Activated T-helper 1 cell treated with anti-CD3 and anti-CD28 coated beads, Interleukin-12 subunit alpha, Interleukin-12 subunit beta, Interleukin-2, Interleukin-4 antibody, amounts not matched to agents 30 ng/mL and 10 ng/mL and 1 ng/mL, durations not matched to agents 14 hours and 24 hours and 36 hours (primary cell): ENCODE measurements around the gene KRTAP4-4. TPM values are rescaled to one million over a fixed set of nuclear protein-coding genes. Genes with fewer than 3 reads are reported as not detected.
"Not testable (repeated sequence)": the region's sequence is repeated elsewhere in the genome, so short reads cannot be mapped to it uniquely, and the experiment has no call there.

Source experiments
- DNase-seq: peaks from one replicate; pipeline ENCODE4 v3.0.0; 2021; ENCODE audit warnings: low spot score
- H3K27ac Mint-ChIP-seq: one replicate; pipeline ENCODE4 v1.8.0; 2021; ENCODE audit warnings: mild to moderate bottlenecking, mixed read lengths
- H3K27me3 Mint-ChIP-seq: one replicate; pipeline ENCODE4 v1.8.0; 2022; ENCODE audit warnings: mild to moderate bottlenecking, moderate library complexity, mixed read lengths; ENCODE audit not compliant: insufficient read depth
- H3K36me3 Mint-ChIP-seq: one replicate; pipeline ENCODE4 v1.8.0; 2021; ENCODE audit warnings: low read depth, mixed read lengths
- H3K4me1 Mint-ChIP-seq: one replicate; pipeline ENCODE4 v1.8.0; 2021; ENCODE audit warnings: low read depth, mixed read lengths
- H3K4me3 Mint-ChIP-seq: one replicate; pipeline ENCODE4 v1.8.0; 2021; ENCODE audit warnings: mild to moderate bottlenecking, moderate library complexity, mixed read lengths
- H3K9me3 Mint-ChIP-seq: one replicate; pipeline ENCODE4 v1.8.0; 2021; ENCODE audit warnings: mixed read lengths
- intact Hi-C: fragments of 100-400 bp; cut with micrococcal nuclease; formaldehyde crosslinking; loops from one replicate; pipeline ENCODE4 v1.15.1; 2024
- total RNA-seq: library from RNA; stranded (reverse); gene quantifications from 2 replicates; pipeline ENCODE4 v1.2.3, GENCODE V29; 2022

The KRTAP4-4 gene
- total RNA-seq, 1 donor from 2014 or later = not detected

GRCh38 chr17:41141361-41141760 lies 19.2 kb downstream of the KRTAP4-4 start:
- peaks cover 1% of the 10 kb centered on the region for H3K27me3 Mint-ChIP-seq
- no peaks in the 10 kb centered on the region for H3K4me1 Mint-ChIP-seq
- no peak overlapping the region for H3K4me3 Mint-ChIP-seq
- no peak for DNase-seq
- intact Hi-C loops = no loop called here
- H3K27ac Mint-ChIP-seq = no peak overlapping the region
- H3K36me3 Mint-ChIP-seq = no peaks in the 10 kb centered on the region
- peaks cover 31% of the 10 kb centered on the region for H3K9me3 Mint-ChIP-seq

GRCh38 chr17:41140360-41141131 lies 20.0 kb downstream of the KRTAP4-4 start, which contains the start of gene KRTAP4-6:
TSS of gene KRTAP4-6 (minus strand) at chr17:41140544. CDS start at chr17:41140487, 57 bp downstream.
- Mint-ChIP-seq H3K4me1 (no peaks in the 10 kb centered on the region), H3K27me3 (peaks cover 1% of the 10 kb centered on the region), H3K9me3 (peaks cover 31% of the 10 kb centered on the region), H3K27ac (no peak within 1 kb of the TSS), H3K4me3 (no peak within 1 kb of the TSS), H3K36me3 (no peaks in the 10 kb centered on the region)
- DNase-seq = no peak
- intact Hi-C loops = no loop called here

- DNase-seq, H3K36me3 Mint-ChIP-seq, H3K27ac Mint-ChIP-seq, H3K27me3 Mint-ChIP-seq, H3K4me3 Mint-ChIP-seq, intact Hi-C loops, H3K4me1 Mint-ChIP-seq: not testable (repeated sequence)
- H3K9me3 Mint-ChIP-seq = peaks cover 31% of the 10 kb centered on the region
Observed at GRCh38 chr17:41139865-41140264, 20.7 kb downstream of the KRTAP4-4 start.

- Mint-ChIP-seq H3K27me3 (no peaks in the 10 kb centered on the region), H3K4me3 (no peak overlapping the region), H3K27ac (no peak overlapping the region), H3K9me3 (no peaks in the 10 kb centered on the region), H3K36me3 (no peaks in the 10 kb centered on the region), H3K4me1 (no peaks in the 10 kb centered on the region)
- no peak for DNase-seq
- intact Hi-C loops = no loop called here
Observed at GRCh38 chr17:41133880-41134735, 26.4 kb downstream of the KRTAP4-4 start.

- DNase-seq = no peak
- no peak overlapping the region for H3K4me3 Mint-ChIP-seq
- H3K27ac Mint-ChIP-seq = no peak overlapping the region
- intact Hi-C loops = no loop called here
- H3K27me3 Mint-ChIP-seq = no peaks in the 10 kb centered on the region
- H3K9me3 Mint-ChIP-seq = no peaks in the 10 kb centered on the region
- H3K36me3 Mint-ChIP-seq = no peaks in the 10 kb centered on the region
- no peaks in the 10 kb centered on the region for H3K4me1 Mint-ChIP-seq
Observed at GRCh38 chr17:41131979-41132378, 28.6 kb downstream of the KRTAP4-4 start.

GRCh38 chr17:41127371-41127770 lies 33.2 kb downstream of the KRTAP4-4 start:
- intact Hi-C loops = no loop called here
- no peaks in the 10 kb centered on the region for H3K4me1 Mint-ChIP-seq

GRCh38 chr17:41126412-41126811 lies 34.1 kb downstream of the KRTAP4-4 start:
- intact Hi-C loops = no loop called here
- Mint-ChIP-seq H3K9me3 (peaks cover 3% of the 10 kb centered on the region), H3K36me3 (no peaks in the 10 kb centered on the region), H3K27ac (no peak overlapping the region), H3K4me1 (no peaks in the 10 kb centered on the region), H3K4me3 (no peak overlapping the region), H3K27me3 (peaks cover 2% of the 10 kb centered on the region)
- DNase-seq = no peak

More at GRCh38 chr17:41127371-41127770, 33.2 kb downstream of the KRTAP4-4 start:
- Mint-ChIP-seq H3K27ac (no peak overlapping the region), H3K27me3 (peaks cover 2% of the 10 kb centered on the region), H3K9me3 (peaks cover 1% of the 10 kb centered on the region), H3K4me3 (no peak overlapping the region), H3K36me3 (no peaks in the 10 kb centered on the region)
- DNase-seq = no peak

GRCh38 chr17:41125064-41125463 lies 35.5 kb downstream of the KRTAP4-4 start:
- intact Hi-C loops = no loop called here
- Mint-ChIP-seq H3K4me3 (no peak overlapping the region), H3K9me3 (peaks cover 3% of the 10 kb centered on the region), H3K27ac (no peak overlapping the region), H3K27me3 (peaks cover 2% of the 10 kb centered on the region), H3K4me1 (no peaks in the 10 kb centered on the region), H3K36me3 (no peaks in the 10 kb centered on the region)
- no peak for DNase-seq

- DNase-seq, H3K4me3 Mint-ChIP-seq, H3K27ac Mint-ChIP-seq, H3K27me3 Mint-ChIP-seq, intact Hi-C loops, H3K36me3 Mint-ChIP-seq, H3K9me3 Mint-ChIP-seq, H3K4me1 Mint-ChIP-seq: not testable (repeated sequence)
Observed at GRCh38 chr17:41123991-41124371, 36.6 kb downstream of the KRTAP4-4 start, which contains the start of gene KRTAP4-12. TSS of gene KRTAP4-12 (minus strand) at chr17:41124182. CDS start at chr17:41124122, 60 bp downstream.

- H3K36me3 Mint-ChIP-seq, H3K4me1 Mint-ChIP-seq, DNase-seq, intact Hi-C loops, H3K4me3 Mint-ChIP-seq, H3K9me3 Mint-ChIP-seq, H3K27ac Mint-ChIP-seq, H3K27me3 Mint-ChIP-seq: not testable (repeated sequence)
Observed at GRCh38 chr17:41123292-41123990, 37.1 kb downstream of the KRTAP4-4 start.

GRCh38 chr17:41121742-41122141 lies 38.8 kb downstream of the KRTAP4-4 start:
- intact Hi-C loops = no loop called here
- Mint-ChIP-seq H3K27ac (no peak overlapping the region), H3K9me3 (peaks cover 3% of the 10 kb centered on the region), H3K27me3 (peaks cover 2% of the 10 kb centered on the region), H3K36me3 (no peaks in the 10 kb centered on the region), H3K4me1 (no peaks in the 10 kb centered on the region), H3K4me3 (no peak overlapping the region)
- DNase-seq = no peak

- H3K4me3 Mint-ChIP-seq, DNase-seq, H3K4me1 Mint-ChIP-seq, H3K27ac Mint-ChIP-seq, H3K27me3 Mint-ChIP-seq, H3K9me3 Mint-ChIP-seq, intact Hi-C loops, H3K36me3 Mint-ChIP-seq: not testable (repeated sequence)
Observed at GRCh38 chr17:41119696-41120690, 40.6 kb downstream of the KRTAP4-4 start.
